Neural crest cell (in vitro differentiated cells): ENCODE results near the gene KRTAP12-3. TPM values are rescaled to one million over a fixed set of nuclear protein-coding genes. Genes with fewer than 3 reads are reported as not detected.
"Not testable (repeated sequence)": the region's sequence is repeated elsewhere in the genome, so short reads cannot be mapped to it uniquely, and the experiment has no call there.

Experiments used
- DNase-seq: peaks from one replicate; pipeline ENCODE4 v3.0.0; 2021; ENCODE audit warnings: low read depth, mixed read lengths, low spot score
- H3K27ac Mint-ChIP-seq: one replicate; pipeline ENCODE4 v1.8.0; 2021; ENCODE audit warnings: mild to moderate bottlenecking, mixed read lengths; ENCODE audit not compliant: unreplicated experiment
- H3K27me3 Mint-ChIP-seq: 2 replicates; pipeline ENCODE4 v1.8.0; 2021; ENCODE audit warnings: low read depth, mild to moderate bottlenecking, mixed read lengths
- H3K36me3 Mint-ChIP-seq: 2 replicates; pipeline ENCODE4 v1.8.0; 2021; ENCODE audit warnings: low read depth, mild to moderate bottlenecking, mixed read lengths
- H3K4me1 Mint-ChIP-seq: 2 replicates; pipeline ENCODE4 v1.8.0; 2021; ENCODE audit warnings: mixed read lengths
- H3K4me3 Mint-ChIP-seq: one replicate; pipeline ENCODE4 v1.8.0; 2021; ENCODE audit warnings: mild to moderate bottlenecking, mixed read lengths
- H3K9me3 Mint-ChIP-seq: 2 replicates; pipeline ENCODE4 v1.8.0; 2021; ENCODE audit warnings: mixed read lengths
- total RNA-seq: library from RNA; stranded (reverse); gene quantifications from 2 replicates; pipeline ENCODE4 v1.2.1, GENCODE V29; 2021
- TF ChIP-seq, protein P1 (sequence below): fragments of 200-600 bp; sonication (generic); conservative IDR thresholded peaks from 2 replicates; pipeline ENCODE4 v1.5.0; 2021; ENCODE audit warnings: antibody characterized with exemption, mild to moderate bottlenecking

Gene KRTAP12-3
- total RNA-seq, 1 donor from 2014 or later: not detected

DNA sequence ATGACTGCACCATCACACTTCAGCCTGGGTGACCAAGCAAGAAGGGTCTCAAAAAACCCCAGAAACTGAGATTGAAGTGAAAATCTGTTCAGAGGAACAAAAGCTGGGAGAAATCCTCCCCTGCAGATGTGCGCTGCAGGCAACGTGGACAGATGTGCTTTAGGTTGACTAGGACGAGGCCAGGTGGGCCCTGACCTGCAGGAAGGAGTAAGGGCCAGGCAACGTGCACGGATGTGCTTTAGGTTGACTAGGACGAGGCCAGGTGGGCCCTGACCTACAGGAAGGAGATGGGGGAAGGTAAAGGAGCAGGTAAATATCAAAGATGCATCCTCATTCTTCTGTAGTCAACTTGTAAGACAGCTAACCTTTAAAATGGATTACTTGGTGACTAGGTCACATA, 26.8 kb downstream of the KRTAP12-3 start:
- H3K4me1 Mint-ChIP-seq: peaks cover 6% of the 10 kb centered on the region
- TF ChIP-seq, protein P1, sequence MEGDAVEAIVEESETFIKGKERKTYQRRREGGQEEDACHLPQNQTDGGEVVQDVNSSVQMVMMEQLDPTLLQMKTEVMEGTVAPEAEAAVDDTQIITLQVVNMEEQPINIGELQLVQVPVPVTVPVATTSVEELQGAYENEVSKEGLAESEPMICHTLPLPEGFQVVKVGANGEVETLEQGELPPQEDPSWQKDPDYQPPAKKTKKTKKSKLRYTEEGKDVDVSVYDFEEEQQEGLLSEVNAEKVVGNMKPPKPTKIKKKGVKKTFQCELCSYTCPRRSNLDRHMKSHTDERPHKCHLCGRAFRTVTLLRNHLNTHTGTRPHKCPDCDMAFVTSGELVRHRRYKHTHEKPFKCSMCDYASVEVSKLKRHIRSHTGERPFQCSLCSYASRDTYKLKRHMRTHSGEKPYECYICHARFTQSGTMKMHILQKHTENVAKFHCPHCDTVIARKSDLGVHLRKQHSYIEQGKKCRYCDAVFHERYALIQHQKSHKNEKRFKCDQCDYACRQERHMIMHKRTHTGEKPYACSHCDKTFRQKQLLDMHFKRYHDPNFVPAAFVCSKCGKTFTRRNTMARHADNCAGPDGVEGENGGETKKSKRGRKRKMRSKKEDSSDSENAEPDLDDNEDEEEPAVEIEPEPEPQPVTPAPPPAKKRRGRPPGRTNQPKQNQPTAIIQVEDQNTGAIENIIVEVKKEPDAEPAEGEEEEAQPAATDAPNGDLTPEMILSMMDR: no peak
- peaks cover 61% of the 10 kb centered on the region for H3K27me3 Mint-ChIP-seq
- H3K9me3 Mint-ChIP-seq: no peaks in the 10 kb centered on the region
- no peaks in the 10 kb centered on the region for H3K36me3 Mint-ChIP-seq
- no peak overlapping the region for H3K27ac Mint-ChIP-seq
- DNase-seq: no peak
- H3K4me3 Mint-ChIP-seq: no peak overlapping the region

DNA sequence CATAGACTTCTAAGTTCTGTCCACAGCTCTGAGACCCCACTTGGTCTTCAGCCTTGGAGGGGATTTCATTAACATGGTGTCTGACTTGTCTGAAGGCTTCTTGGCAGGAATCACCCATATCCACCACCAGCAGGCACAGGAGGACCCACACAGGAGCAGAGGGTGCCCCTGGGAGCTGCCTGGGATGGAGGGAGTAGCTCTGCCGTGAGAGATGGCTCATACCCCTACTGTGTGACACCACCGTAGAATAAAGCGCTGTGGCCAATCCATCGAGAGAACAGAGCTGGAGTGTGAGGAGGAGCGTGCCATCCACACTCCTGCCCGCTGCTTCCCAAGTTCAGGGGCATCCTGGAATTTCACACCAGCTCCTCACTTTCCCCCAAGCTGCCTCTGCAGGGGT, 27.3 kb downstream of the KRTAP12-3 start:
- H3K27ac Mint-ChIP-seq, H3K4me3 Mint-ChIP-seq, DNase-seq, H3K4me1 Mint-ChIP-seq, H3K9me3 Mint-ChIP-seq, H3K36me3 Mint-ChIP-seq: not testable (repeated sequence)
- H3K27me3 Mint-ChIP-seq: peaks cover 59% of the 10 kb centered on the region

DNA sequence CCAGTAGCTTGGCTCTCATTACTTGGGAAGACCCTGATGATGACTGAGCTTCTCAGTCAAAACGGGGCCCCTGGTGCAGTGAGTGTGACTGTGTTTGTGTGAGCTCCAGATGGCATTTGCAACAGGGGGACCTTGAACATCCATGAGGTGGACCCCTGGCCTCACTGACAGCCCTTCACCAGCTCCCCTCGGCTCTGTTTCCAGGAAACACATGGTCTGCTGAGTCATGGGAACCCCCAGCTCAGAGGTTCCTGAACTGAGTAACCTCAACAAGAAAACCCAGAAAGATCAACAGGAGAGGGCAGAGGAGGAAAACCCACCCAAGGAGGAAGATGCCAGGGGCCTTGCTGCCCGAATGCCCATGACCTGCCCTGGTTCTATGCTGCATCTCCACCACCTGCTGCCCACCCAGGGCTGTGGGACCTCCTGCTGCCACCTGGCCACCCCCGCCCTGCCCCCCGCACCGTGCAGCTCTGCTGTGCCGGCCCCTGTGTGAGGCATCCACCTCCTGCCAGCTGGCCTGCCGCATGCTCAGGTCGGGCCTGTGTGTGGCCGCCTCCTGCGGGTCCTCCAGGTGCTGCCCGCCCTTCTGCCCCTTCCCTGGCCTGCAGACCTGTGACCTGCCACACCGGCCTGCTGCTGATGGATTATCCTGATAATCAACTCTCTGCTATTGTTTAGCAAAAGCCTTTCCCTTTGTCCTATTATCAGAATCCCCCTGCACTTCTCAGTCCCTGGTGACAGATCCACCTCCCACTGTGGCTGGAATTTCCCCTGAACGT, 28.5 kb downstream of the KRTAP12-3 start:
- H3K27ac Mint-ChIP-seq: no peak overlapping the region
- H3K4me1 Mint-ChIP-seq: peaks cover 6% of the 10 kb centered on the region
- H3K4me3 Mint-ChIP-seq: no peak overlapping the region
- H3K36me3 Mint-ChIP-seq: no peaks in the 10 kb centered on the region
- DNase-seq: no peak
- H3K9me3 Mint-ChIP-seq: no peaks in the 10 kb centered on the region
- TF ChIP-seq, protein P1: no peak
- H3K27me3 Mint-ChIP-seq: peaks cover 59% of the 10 kb centered on the region

DNA sequence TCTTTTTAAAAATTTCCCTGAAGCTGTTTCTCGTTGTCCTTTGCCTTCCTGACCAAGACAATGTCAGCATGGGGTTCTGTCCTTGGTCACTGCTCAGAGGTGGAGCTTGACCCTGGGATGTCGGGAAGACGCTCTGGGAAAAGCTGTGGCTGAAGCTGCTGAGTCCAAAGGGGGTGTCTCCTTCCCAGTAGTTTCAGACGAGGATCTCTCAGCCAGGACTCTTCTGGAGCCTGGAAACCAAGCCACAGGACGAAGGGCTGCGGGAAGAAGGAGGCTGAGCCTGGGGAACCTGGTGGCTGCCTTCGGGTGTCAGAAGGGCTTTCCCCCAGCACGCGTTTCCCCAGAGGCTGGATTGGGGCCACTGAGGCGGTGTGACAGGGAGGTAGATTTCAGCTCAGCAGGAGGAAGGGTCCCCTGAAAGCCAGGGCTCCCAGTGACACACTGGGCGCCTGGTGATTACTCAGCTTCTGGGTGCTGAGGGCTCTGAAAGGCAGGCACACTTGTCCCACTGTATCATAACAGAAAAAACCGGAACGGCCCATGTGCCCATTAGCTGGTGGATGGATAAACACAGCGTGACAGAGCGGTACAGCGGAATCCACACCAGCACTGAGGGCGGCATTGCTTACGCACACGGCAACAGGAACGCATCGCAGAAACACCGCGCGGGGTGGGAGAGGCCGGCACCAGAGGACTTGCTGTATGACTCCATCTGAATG, 29.3 kb downstream of the KRTAP12-3 start:
- TF ChIP-seq, protein P1: no peak
- Mint-ChIP-seq H3K4me1 (peaks cover 6% of the 10 kb centered on the region), H3K9me3 (no peaks in the 10 kb centered on the region), H3K27me3 (peaks cover 62% of the 10 kb centered on the region), H3K36me3 (peaks cover 2% of the 10 kb centered on the region), H3K4me3 (no peak overlapping the region), H3K27ac (no peak overlapping the region)
- no peak for DNase-seq

DNA sequence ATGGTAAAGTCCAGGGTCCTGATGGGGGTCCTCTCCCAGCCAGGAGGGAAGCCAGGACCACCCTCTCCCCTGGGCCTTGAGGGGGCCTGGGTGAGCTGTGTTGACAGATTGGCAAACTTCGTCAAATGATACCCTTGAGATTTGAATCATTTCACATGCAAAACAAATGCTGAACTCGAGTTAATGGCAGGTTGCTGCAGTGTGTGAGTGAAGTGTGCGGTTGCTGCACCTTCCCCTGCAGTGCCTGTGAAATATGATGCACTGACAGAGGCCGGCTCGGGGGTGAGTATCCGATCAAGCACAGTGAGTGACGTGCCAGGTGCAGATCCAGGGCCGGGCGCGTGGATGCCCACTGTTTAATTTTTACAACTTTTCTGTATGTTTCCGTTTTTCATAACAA, 29.9 kb downstream of the KRTAP12-3 start:
- DNase-seq: no peak
- H3K27ac Mint-ChIP-seq: no peak overlapping the region
- H3K4me1 Mint-ChIP-seq: peaks cover 6% of the 10 kb centered on the region
- H3K4me3 Mint-ChIP-seq: no peak overlapping the region
- TF ChIP-seq, protein P1: no peak
- H3K36me3 Mint-ChIP-seq: peaks cover 2% of the 10 kb centered on the region
- H3K27me3 Mint-ChIP-seq: peaks cover 59% of the 10 kb centered on the region
- H3K9me3 Mint-ChIP-seq: peaks cover 3% of the 10 kb centered on the region

DNA sequence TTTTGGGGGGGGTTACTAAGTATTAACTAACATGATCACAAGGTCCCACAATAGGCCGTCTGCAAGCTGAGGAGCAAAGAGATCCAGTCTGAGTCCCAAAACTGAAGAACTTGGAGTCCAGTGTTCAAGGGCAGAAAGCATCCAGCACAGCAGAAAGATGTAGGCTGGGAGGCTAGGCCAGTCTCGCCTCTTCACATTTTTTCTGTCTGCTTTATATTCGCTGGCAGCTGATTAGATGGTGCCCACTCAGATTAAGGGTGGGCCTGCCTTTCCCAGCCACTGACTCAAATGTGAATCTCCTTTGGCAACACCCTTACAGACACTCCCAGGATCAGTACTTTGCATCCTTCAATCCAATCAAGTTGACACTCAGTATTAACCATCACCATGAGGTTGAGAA, 32.0 kb downstream of the KRTAP12-3 start:
- not testable (repeated sequence) for H3K4me1 Mint-ChIP-seq, H3K4me3 Mint-ChIP-seq, H3K27ac Mint-ChIP-seq, H3K36me3 Mint-ChIP-seq, H3K9me3 Mint-ChIP-seq, DNase-seq
- peaks cover 46% of the 10 kb centered on the region for H3K27me3 Mint-ChIP-seq
